Prostate gland (tissue), 2 donors: ENCODE measurements around the gene B4GALNT3. TPM values are rescaled to one million over a fixed set of nuclear protein-coding genes. Genes with fewer than 3 reads are reported as not detected.

Source experiments
- DNase-seq: peaks from one replicate; pipeline ENCODE4 v3.0.0-alpha.2; 2019; ENCODE audit warnings: low spot score
- H3K27ac ChIP-seq, 2 donors: fragments of 200-600 bp; sonication (generic); 2 replicates each; pipeline ENCODE4 v1.5.1; 2017 to 2019
- H3K27me3 ChIP-seq: fragments of 200-600 bp; sonication (generic); replicated peaks from 2 replicates; pipeline ENCODE4 v1.5.1; 2019; ENCODE audit not compliant: insufficient read depth
- H3K36me3 ChIP-seq, 2 donors: fragments of 200-600 bp; sonication (generic); 1 replicate in 1 of 2; 2 replicates in 1 of 2; pipeline versions ENCODE4 v1.5.1 to v1.8.1; 2017 to 2019
- H3K4me1 ChIP-seq: fragments of 200-600 bp; sonication (generic); replicated peaks from 2 replicates; pipeline ENCODE4 v1.5.1; 2019
- H3K4me3 ChIP-seq, 2 donors: fragments of 200-600 bp; sonication (generic); 2 replicates each; pipeline ENCODE4 v1.5.1; 2017 to 2019
- H3K9me3 ChIP-seq: fragments of 200-600 bp; sonication (generic); 2 replicates; pipeline ENCODE4 v1.5.1; 2017
- CTCF ChIP-seq, 4 experiments: fragments of 200-600 bp in 2 of 4; fragments of 450-650 bp in 2 of 4; sonication (generic) in 2 of 4; IDR thresholded peaks; 1 replicate in 3 of 4; 2 replicates in 1 of 4; pipeline ENCODE4 v1.5.1; 2016 to 2019; ENCODE audit warnings: antibody characterized with exemption in 4 of 4, mild to moderate bottlenecking in 2 of 4, moderate library complexity in 2 of 4
- POLR2A ChIP-seq: fragments of 450-650 bp; IDR thresholded peaks from one replicate; pipeline ENCODE4 v1.6.1; 2016; ENCODE audit warnings: antibody characterized with exemption, mild to moderate bottlenecking
- POLR2AphosphoS5 ChIP-seq: sonication (generic); formaldehyde crosslinking; IDR thresholded peaks from one replicate; pipeline ENCODE4 v1.6.1; 2017; ENCODE audit warnings: antibody characterized with exemption
- WGBS: methylation state at CpG from one replicate; pipeline ENCODE4 v1.1.5; 2018; 5-methylcytosine and 5-hydroxymethylcytosine counted together
- intact Hi-C: fragments of 100-400 bp; cut with DNase I; formaldehyde crosslinking; loops from one replicate; pipeline ENCODE4 v1.14.2; 2022
- total RNA-seq, 2 donors: library from RNA; depleted of rRNA; stranded (reverse); fragments of >200 nt; gene quantifications; one replicate each; pipeline ENCODE4 v1.1.0, GENCODE V29; 2016

B4GALNT3 gene
- total RNA-seq, 2 donors from 2014 or later: 7.1 to 16.3 TPM

GRCh38 chr12:497501-498160 is 37.9 kb downstream of the B4GALNT3 start:
- DNase-seq: no peak
- TF ChIP-seq POLR2A (no peak), CTCF (IDR thresholded peaks at IDR 0.05) (no peak), POLR2AphosphoS5 (no peak)
- Histone ChIP-seq H3K27me3 (no peaks in the 10 kb centered on the region), H3K36me3 (no peaks in the 10 kb centered on the region), H3K4me3 (no peak overlapping the region), H3K27ac (no peak overlapping the region), H3K9me3 (no peaks in the 10 kb centered on the region), H3K4me1 (no peaks in the 10 kb centered on the region)
- intact Hi-C loops: no loop called here
- 68% methylated on average over 9 of the region's 9 CpGs for WGBS

GRCh38 chr12:499837-500458 is 40.2 kb downstream of the B4GALNT3 start:
- Histone ChIP-seq H3K4me3 (no peak overlapping the region), H3K27me3 (no peaks in the 10 kb centered on the region), H3K9me3 (no peaks in the 10 kb centered on the region), H3K4me1 (no peaks in the 10 kb centered on the region), H3K36me3 (no peaks in the 10 kb centered on the region), H3K27ac (no peak overlapping the region)
- intact Hi-C loops: no loop called here
- WGBS: 70% methylated on average over 8 of the region's 8 CpGs
- TF ChIP-seq CTCF (IDR thresholded peaks at IDR 0.05) (no peak), POLR2AphosphoS5 (no peak), POLR2A (no peak)
- no peak for DNase-seq

GRCh38 chr12:501722-502447 is 42.1 kb downstream of the B4GALNT3 start:
- Histone ChIP-seq H3K27me3 (no peaks in the 10 kb centered on the region), H3K4me3 (no peak overlapping the region), H3K36me3 (no peaks in the 10 kb centered on the region), H3K27ac (no peak overlapping the region), H3K9me3 (no peaks in the 10 kb centered on the region), H3K4me1 (no peaks in the 10 kb centered on the region)
- TF ChIP-seq POLR2A (no peak), POLR2AphosphoS5 (no peak), CTCF (IDR thresholded peaks at IDR 0.05) (no peak)
- DNase-seq: no peak
- WGBS: 80% methylated on average over 14 of the region's 14 CpGs
- intact Hi-C loops: no loop called here

GRCh38 chr12:503111-503761 is 43.5 kb downstream of the B4GALNT3 start:
- DNase-seq: peak; percentile 76
- H3K27ac ChIP-seq: no peak overlapping the region
- WGBS: 32% methylated on average over 7 of the region's 7 CpGs
- no peaks in the 10 kb centered on the region for H3K4me1 ChIP-seq
- no peaks in the 10 kb centered on the region for H3K9me3 ChIP-seq
- H3K4me3 ChIP-seq: no peak overlapping the region
- no peaks in the 10 kb centered on the region for H3K36me3 ChIP-seq
- no peak for TF ChIP-seq CTCF (IDR thresholded peaks at IDR 0.05)
- peak; percentile 29 for TF ChIP-seq POLR2A
- peak; percentile 63 for TF ChIP-seq POLR2AphosphoS5
- intact Hi-C loops: no loop called here
- no peaks in the 10 kb centered on the region for H3K27me3 ChIP-seq
